CD4-positive, alpha-beta T cell treated with Interleukin-4 for 1 hour (primary cell): Measurements from ENCODE around the gene IFT27.
A peak's percentile ranks its signal among the peaks of the same experiment; 100 is the strongest.

Experiments
- DNase-seq, 2 donors: peaks; one replicate each; pipeline ENCODE4 v3.0.0-alpha.2; 2020 to 2022

Gene IFT27

DNA sequence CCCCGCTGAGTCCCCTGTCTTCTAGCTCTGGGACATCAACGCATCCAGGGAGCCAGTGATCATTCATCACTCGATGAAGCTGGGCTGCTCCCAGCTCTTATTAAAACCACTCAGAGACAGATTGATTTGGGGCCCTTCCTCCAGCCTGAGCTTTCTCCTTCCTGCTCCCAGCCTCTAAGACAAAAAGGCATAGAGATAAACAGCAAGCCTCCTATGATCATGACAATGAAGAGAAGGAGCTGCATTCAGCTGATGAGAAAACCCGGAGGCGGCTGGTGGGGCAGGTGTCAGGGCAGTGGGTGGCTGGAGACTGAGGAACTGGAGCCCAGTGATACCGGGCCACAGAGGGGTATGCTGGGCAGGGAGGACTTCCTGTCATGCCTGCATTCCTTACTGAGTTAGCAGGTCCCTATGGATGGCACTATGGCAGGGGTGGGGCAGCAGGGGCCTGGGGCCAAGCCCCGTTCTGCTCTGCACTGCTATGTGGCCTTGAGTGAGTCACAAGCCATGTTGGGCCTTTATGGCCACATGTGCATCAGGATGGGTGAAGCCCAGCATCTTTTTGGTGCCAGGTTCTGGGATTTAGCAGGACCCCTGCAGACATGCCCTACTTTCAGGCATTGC, 20.7 kb upstream of the IFT27 start:
- DNase-seq: no peak

DNA sequence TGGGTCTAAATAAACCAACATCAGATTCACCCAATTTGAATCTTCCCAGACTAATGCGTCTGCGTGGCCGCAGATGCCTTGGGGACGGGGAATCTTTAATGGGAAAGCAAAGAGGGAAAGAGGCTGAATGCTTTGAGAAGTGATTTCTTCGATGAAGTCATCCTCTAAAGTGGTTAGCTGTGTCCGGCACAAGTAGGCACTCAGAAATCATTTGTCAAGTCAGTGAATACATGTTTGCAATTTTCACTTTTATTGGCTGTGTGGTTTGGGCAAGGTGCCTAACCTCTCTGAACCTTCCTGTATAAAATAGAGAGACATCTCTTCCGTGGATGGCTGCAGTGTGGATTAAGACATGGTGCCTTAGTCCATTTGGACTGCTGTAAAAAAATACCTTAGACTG, 19.7 kb upstream of the IFT27 start:
- no peak for DNase-seq

GRCh38 chr22:36790648-36791047, 14.7 kb upstream of the IFT27 start:
- DNase-seq: no peak

GRCh38 chr22:36787204-36787988, 11.5 kb upstream of the IFT27 start:
- DNase-seq: no peak

DNA sequence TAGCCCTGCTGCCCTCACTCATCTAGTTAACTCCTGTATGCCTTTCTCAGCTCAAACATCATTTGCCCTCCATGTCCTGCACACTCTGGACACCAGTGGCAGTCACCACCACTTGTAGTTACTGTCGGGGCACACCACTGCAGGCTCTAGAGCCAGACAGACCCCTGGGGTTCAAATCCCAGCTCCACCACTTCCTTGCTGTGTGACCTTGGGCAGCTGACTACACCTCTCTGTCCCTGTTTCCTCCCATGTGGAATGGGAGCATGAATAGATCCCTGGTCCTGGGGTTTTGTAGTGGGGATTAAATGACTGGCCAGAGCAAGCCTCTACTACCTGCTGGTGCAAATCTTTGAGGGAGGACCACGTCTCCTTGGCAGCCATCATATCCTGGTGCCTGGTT, 7.8 kb upstream of the IFT27 start:
- no peak for DNase-seq

- peak; percentile 85 to 88 for DNase-seq
These were observed 6.0 kb upstream of the IFT27 start for GRCh38 chr22:36781656-36782627.

GRCh38 chr22:36778020-36778419, 2.1 kb upstream of the IFT27 start:
- no peak for DNase-seq

GRCh38 chr22:36776722-36777121, 803 bp upstream of the IFT27 start:
- no peak for DNase-seq

GRCh38 chr22:36775586-36775963, 344 bp downstream of the IFT27 start:
- DNase-seq: peak; percentile 57

- DNase-seq: peak in 1 of 2 donors; percentile 17
These were observed 2.0 kb downstream of the IFT27 start for GRCh38 chr22:36773935-36774334.

DNA sequence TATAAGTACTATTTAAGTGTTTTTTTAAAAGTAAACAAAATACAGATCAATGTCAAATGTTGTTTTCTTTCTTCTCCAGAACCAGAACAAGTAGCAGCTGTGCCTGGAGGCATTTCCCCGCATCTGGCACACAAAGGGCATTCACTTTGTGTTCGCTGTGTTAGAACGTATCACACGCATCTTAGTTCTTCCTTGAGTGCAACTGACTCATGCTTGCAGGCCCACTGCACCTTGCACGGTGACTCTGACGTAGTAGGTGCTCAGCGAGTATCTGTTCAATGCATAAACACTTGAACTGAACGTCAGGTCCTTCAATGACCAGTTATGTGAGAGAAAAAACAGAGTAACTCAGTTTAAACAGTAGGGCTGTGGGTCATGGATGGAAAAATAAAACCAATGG, 3.5 kb downstream of the IFT27 start:
- DNase-seq: no peak

GRCh38 chr22:36771356-36772063, 4.4 kb downstream of the IFT27 start:
- DNase-seq: no peak

DNA sequence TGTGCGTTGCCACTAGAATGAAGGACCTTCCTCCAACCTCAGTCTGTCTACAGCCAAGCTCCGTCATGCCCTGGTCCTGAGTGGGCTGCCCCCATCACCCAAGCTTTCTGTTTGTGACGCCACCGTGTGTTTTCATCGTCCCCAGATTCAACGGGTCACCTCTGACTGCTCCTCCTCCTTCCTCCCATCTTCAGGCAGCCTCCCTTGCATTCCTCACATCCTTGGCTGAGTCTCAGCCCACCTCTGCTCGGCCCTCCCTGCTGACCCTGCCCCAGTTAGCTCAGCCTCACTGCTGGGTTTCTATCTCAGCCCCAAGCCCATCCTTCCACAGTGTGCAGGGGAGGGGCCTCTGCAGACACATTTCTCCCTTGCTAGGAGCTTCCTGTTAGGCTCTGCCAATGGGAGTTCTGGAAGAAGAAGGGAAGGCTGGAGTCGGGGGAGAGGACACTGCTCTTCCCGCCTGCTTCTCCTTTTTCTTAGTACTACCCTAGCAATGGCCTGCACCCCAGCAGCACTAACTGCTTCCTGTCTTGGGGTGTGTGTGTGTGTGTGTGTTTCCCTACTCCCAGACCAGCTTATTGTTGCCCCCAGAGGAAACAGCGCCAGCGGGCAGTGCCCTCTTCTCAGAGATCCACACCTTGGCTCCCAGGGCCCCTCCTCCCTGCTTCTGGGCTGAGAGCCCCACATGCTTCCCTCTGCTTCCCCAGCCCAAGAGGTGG, 5.2 kb downstream of the IFT27 start:
- DNase-seq: no peak

DNA sequence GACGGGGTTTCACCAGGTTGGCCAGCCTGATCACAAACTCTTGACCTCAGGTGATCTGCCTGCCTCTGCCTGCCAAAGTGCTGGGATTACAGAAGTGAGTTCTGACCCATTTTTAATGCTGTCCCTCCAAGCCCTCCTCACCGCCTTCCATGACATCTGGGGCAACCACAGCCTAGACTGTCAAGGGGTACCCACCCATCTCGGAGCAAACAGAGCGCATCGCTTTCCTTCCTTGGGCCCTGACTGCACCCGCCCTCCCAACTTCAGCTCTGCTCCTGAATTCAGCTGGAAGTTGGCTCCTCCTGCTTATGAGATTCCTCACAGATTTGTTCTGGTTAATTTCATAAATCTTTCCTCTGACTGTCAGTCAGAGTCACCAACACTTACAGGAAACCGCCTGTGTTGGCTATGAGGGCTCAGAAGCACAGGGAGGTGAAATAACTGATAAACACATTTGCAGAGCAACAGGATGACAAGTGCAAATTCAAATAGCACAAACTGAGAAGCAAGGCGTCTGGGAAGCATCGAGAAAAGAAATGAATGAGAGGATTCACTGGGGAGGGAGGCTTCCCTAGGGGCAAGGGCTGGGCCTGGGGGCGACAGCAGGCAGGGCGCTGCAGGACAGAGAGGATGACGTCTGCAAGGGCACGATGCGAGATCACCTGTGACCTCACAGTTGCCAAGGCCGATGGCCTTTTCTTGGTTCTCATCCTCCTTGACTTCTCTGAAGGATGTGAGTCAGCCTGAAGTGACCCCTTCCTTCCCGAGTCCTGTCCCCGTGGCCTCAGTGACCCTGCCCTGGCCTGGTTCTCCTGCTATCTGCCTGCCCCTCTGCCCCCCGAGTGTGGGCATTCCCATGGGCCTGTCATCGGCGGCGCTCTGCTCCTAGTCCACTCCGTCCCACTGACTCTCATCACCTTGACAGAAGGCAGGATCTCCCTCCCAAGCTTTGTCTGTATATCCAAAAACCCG, 6.1 kb downstream of the IFT27 start:
- DNase-seq: no peak

DNA sequence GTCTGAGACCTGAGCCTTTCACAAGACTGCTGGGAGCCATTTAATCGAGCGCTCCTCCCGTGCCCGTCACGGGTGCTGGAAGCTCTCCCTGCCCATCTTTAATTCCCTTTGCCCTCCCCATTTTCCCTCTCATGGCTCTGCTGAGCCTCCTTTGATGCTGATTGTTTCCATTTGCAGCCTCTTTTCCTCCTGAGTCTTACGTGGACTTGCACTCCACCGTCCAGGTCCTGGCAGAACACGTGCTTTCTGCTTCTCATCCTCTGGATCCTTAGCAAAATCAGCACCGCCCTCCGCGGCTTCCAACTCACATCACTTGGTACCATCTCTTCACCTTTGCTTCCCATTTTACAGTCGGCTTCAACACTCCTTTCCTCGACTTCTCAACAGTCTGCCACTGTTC, 7.3 kb downstream of the IFT27 start:
- no peak for DNase-seq

GRCh38 chr22:36768141-36768540, 7.8 kb downstream of the IFT27 start:
- no peak for DNase-seq

- no peak for DNase-seq
These were observed 8.7 kb downstream of the IFT27 start for GRCh38 chr22:36767035-36767775.

DNA sequence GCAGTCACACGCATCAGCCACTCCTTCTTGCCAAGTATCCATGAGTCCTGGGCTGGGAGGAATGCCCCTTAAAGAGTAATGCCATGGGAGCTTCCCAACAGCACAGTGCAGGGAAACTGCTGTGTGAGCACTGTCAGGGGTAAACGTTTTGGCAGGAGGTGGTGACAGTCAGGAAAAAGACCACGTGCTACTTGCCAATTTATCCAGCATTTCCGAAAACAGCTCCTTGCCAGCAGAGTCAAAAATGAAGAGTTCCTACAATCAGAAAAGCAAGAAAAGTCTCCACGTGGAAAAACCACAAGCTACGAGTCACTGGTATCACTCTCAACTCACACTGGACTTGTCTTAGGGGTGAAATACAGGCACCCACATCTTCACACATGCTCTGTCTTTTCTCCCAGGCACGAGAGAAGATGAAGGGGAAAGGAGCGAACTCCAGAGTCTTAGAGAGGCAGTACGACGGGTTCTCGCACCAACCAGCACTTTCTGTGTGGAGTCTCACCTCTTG, 9.9 kb downstream of the IFT27 start:
- no peak for DNase-seq

- DNase-seq: no peak
These were observed 10.6 kb downstream of the IFT27 start for GRCh38 chr22:36765131-36765942.
